Naive thymus-derived CD4-positive, alpha-beta T cell (primary cell): Measurements from ENCODE around the gene RECK. TPM values are rescaled to one million over a fixed set of nuclear protein-coding genes. Genes with fewer than 3 reads are reported as not detected.

Experiments used
- ATAC-seq: fragments of 150-1000 bp; cut with Tn5 transposase; 2 replicates; pipeline ENCODE4 v1.10.0; 2021; ENCODE audit warnings: mild to moderate bottlenecking, moderate library complexity
- CTCF ChIA-PET: fragments of 350-600 bp; sonication (Branson Sonifier 250); formaldehyde crosslinking; loops from one replicate; lab custom pipeline; 2021; ENCODE audit warnings: antibody characterized with exemption; lab: Charles Lee
- POLR2A ChIA-PET: fragments of 350-600 bp; sonication (Branson Sonifier 250); formaldehyde crosslinking; loops from one replicate; lab custom pipeline; 2021; ENCODE audit warnings: antibody characterized with exemption, inconsistent platforms; lab: Charles Lee
- DNase-seq, 9 donors: peaks; one replicate each; pipeline versions ENCODE4 v3.0.0 to v3.0.0-alpha.2; 2020 to 2022; ENCODE audit warnings: mixed read lengths in 1 of 9
- H3K27ac ChIP-seq: one replicate; pipeline ENCODE4 v1.7.0; 2013; ENCODE audit warnings: mild to moderate bottlenecking, low read depth, low read length, moderate library complexity
- H3K27me3 ChIP-seq, 2 donors: one replicate each; pipeline ENCODE4 v1.7.0; 2013; ENCODE audit warnings: low read length in 2 of 2, mild to moderate bottlenecking in 2 of 2, moderate library complexity in 2 of 2; ENCODE audit not compliant: control insufficient read depth in 2 of 2, insufficient read depth in 2 of 2
- H3K36me3 ChIP-seq, 3 experiments: 1 replicate in 2 of 3; 2 replicates in 1 of 3; pipeline ENCODE4 v1.7.0; 2013; ENCODE audit warnings: low read length in 3 of 3, mild to moderate bottlenecking in 3 of 3, moderate library complexity in 1 of 3; ENCODE audit not compliant: insufficient read depth in 3 of 3, control insufficient read depth in 2 of 3
- H3K4me1 ChIP-seq, 2 donors: one replicate each; pipeline ENCODE4 v1.7.0; 2013; ENCODE audit warnings: low read length in 2 of 2, mild to moderate bottlenecking in 2 of 2, moderate library complexity in 1 of 2; ENCODE audit not compliant: control insufficient read depth in 2 of 2, insufficient read depth in 2 of 2
- H3K4me3 ChIP-seq: 2 replicates; pipeline ENCODE4 v1.7.0; 2013; ENCODE audit warnings: mild to moderate bottlenecking, low read length
- H3K9me3 ChIP-seq, 3 experiments: 1 replicate in 2 of 3; 2 replicates in 1 of 3; pipeline ENCODE4 v1.7.0; 2013; ENCODE audit warnings: low read length in 3 of 3; ENCODE audit not compliant: control insufficient read depth in 2 of 3
- H3K27ac Mint-ChIP-seq, 9 donors: one replicate each; pipeline ENCODE4 v1.8.0; 2020 to 2022; ENCODE audit warnings: mixed read lengths in 9 of 9, mild to moderate bottlenecking in 8 of 9, moderate library complexity in 5 of 9, inconsistent platforms in 2 of 9
- H3K27me3 Mint-ChIP-seq, 5 donors: one replicate each; pipeline ENCODE4 v1.8.0; 2021 to 2022; ENCODE audit warnings: mixed read lengths in 5 of 5, mild to moderate bottlenecking in 1 of 5
- H3K36me3 Mint-ChIP-seq, 5 donors: one replicate each; pipeline ENCODE4 v1.8.0; 2020 to 2022; ENCODE audit warnings: mixed read lengths in 5 of 5, mild to moderate bottlenecking in 3 of 5, inconsistent platforms in 1 of 5
- H3K4me1 Mint-ChIP-seq, 7 donors: one replicate each; pipeline ENCODE4 v1.8.0; 2020 to 2022; ENCODE audit warnings: mixed read lengths in 7 of 7, mild to moderate bottlenecking in 3 of 7, inconsistent platforms in 1 of 7
- H3K4me3 Mint-ChIP-seq, 10 donors: one replicate each; pipeline ENCODE4 v1.8.0; 2020 to 2022; ENCODE audit warnings: mild to moderate bottlenecking in 10 of 10, mixed read lengths in 10 of 10, moderate library complexity in 6 of 10, inconsistent platforms in 2 of 10
- H3K9me3 Mint-ChIP-seq, 11 donors: one replicate each; pipeline ENCODE4 v1.8.0; 2020 to 2022; ENCODE audit warnings: mixed read lengths in 11 of 11, mild to moderate bottlenecking in 4 of 11, inconsistent platforms in 1 of 11, moderate library complexity in 1 of 11
- intact Hi-C, 2 donors: fragments of 100-400 bp; cut with micrococcal nuclease; formaldehyde crosslinking; loops; one replicate each; pipeline ENCODE4 v1.15.1; 2023
- polyA plus RNA-seq, 2 donors: library from polyadenylated mRNA; unstranded; fragments of 300-500 nt; fragmentation: Illumina TruSeq; gene quantifications; one replicate each; pipeline ENCODE4 v1.2.3, GENCODE V29; 2021
- total RNA-seq, 6 experiments: library from RNA in 5 of 6; stranded (reverse) in 5 of 6; gene quantifications; 1 replicate in 5 of 6; 2 replicates in 1 of 6; pipeline ENCODE4 v1.2.3 and lab custom pipeline; 2021 to 2026

Gene RECK
- total and polyA plus RNA-seq, 7 experiments from 2014 or later = 7.4 to 26.2 (median 13.9) TPM

GRCh38 chr9:36134761-36135505 is 98.2 kb downstream of the RECK start:
- no peaks in the 10 kb centered on the region for H3K27me3 ChIP-seq
- no peak overlapping the region for H3K27ac ChIP-seq
- H3K27me3 Mint-ChIP-seq = peaks cover 0 to 39% (median 0%) of the 10 kb centered on the region in 5 donors
- H3K27ac Mint-ChIP-seq = peak overlapping the region in 2 of 9 donors; percentile 62 to 64
- POLR2A ChIA-PET = no interaction called here
- ATAC-seq = no peak
- intact Hi-C loops = loop anchor here (5.0 to 10.0 kb wide), 4 partner anchors 33 to 1020 kb away; partner anchors contain the start of genes ATOSB (in 1 of the 2), GNE (in 1 of the 2) and RNF38 (in 1 of the 2)
- no peak overlapping the region for H3K4me3 ChIP-seq
- H3K4me1 Mint-ChIP-seq = peaks cover 28 to 37% (median 34%) of the 10 kb centered on the region in 7 donors
- peak overlapping the region in 9 of 10 donors; percentile 49 to 90 (median 78) for H3K4me3 Mint-ChIP-seq
- CTCF ChIA-PET = no interaction called here
- no peaks in the 10 kb centered on the region for H3K9me3 ChIP-seq
- peaks cover 29 to 34% of the 10 kb centered on the region in 2 donors for H3K4me1 ChIP-seq
- no peaks in the 10 kb centered on the region for H3K9me3 Mint-ChIP-seq
- H3K36me3 Mint-ChIP-seq = peaks cover 0 to 13% (median 0%) of the 10 kb centered on the region in 5 donors
- H3K36me3 ChIP-seq = no peaks in the 10 kb centered on the region
- DNase-seq = no peak

- intact Hi-C loops = loop anchor here (1.0 to 10.0 kb wide), 10 partner anchors 8 to 1021 kb away; partner anchors contain the start of genes ATOSB (in 1 of the 2), CLTA (in 1 of the 2), GNE (in 1 of the 2) and RNF38 (in 1 of the 2)
- Mint-ChIP-seq H3K27me3 (peaks cover 0 to 39% (median 0%) of the 10 kb centered on the region in 5 donors), H3K27ac (peak overlapping the region in 6 of 9 donors; percentile 46 to 74 (median 63)), H3K4me3 (peak overlapping the region; percentile 49 to 90 (median 79)), H3K9me3 (no peaks in the 10 kb centered on the region), H3K4me1 (peaks cover 37 to 46% (median 43%) of the 10 kb centered on the region in 7 donors), H3K36me3 (peaks cover 0 to 18% (median 0%) of the 10 kb centered on the region in 5 donors)
- Histone ChIP-seq H3K36me3 (no peaks in the 10 kb centered on the region), H3K4me3 (peak overlapping the region; percentile 78), H3K4me1 (peaks cover 37 to 43% of the 10 kb centered on the region in 2 donors), H3K27ac (peak overlapping the region; percentile 74), H3K27me3 (no peaks in the 10 kb centered on the region), H3K9me3 (no peaks in the 10 kb centered on the region)
- ChIA-PET CTCF (interaction anchor here (0.9 to 1.7 kb wide), 5 partner anchors 15 to 33 kb away, joined by 3 to 7 read pairs (median 4); no protein-coding TSS in a partner anchor), POLR2A (interaction anchor here (1.0 to 1.9 kb wide), 5 partner anchors 8 to 19 kb away, joined by 3 to 14 read pairs (median 5); no protein-coding TSS in a partner anchor)
- DNase-seq = no peak
- ATAC-seq = no peak
These were observed 99.1 kb downstream of the RECK start for GRCh38 chr9:36135741-36136271.

GRCh38 chr9:36136272-36136893 is 99.7 kb downstream of the RECK start, which contains the start of gene GLIPR2:
TSS of gene GLIPR2 (plus strand) at chr9:36136733. CDS start at chr9:36136779, 46 bp downstream.
- CTCF ChIA-PET = interaction anchor here (0.9 to 1.7 kb wide), 5 partner anchors 15 to 33 kb away, joined by 3 to 7 read pairs (median 4); no protein-coding TSS in a partner anchor
- Histone ChIP-seq H3K27ac (peak within 1 kb of the TSS; percentile 74), H3K27me3 (no peaks in the 10 kb centered on the region), H3K36me3 (no peaks in the 10 kb centered on the region), H3K9me3 (no peaks in the 10 kb centered on the region), H3K4me1 (peaks cover 43 to 49% of the 10 kb centered on the region in 2 donors), H3K4me3 (peak within 1 kb of the TSS; percentile 78)
- Mint-ChIP-seq H3K4me3 (peak within 1 kb of the TSS; percentile 83 to 99 (median 93)), H3K36me3 (peaks cover 0 to 21% (median 0%) of the 10 kb centered on the region in 5 donors), H3K9me3 (no peaks in the 10 kb centered on the region), H3K27ac (peak within 1 kb of the TSS; percentile 25 to 94 (median 87)), H3K4me1 (peaks cover 43 to 52% (median 49%) of the 10 kb centered on the region in 7 donors), H3K27me3 (peaks cover 0 to 39% (median 0%) of the 10 kb centered on the region in 5 donors)
- intact Hi-C loops = loop anchor here (1.0 to 10.0 kb wide), 10 partner anchors 8 to 1022 kb away; partner anchors contain the start of genes ATOSB (in 1 of the 2), CLTA (in 1 of the 2), GNE (in 1 of the 2) and RNF38 (in 1 of the 2)
- POLR2A ChIA-PET = interaction anchor here (0.8 to 1.9 kb wide), 6 partner anchors 9 to 30 kb away, joined by 3 to 14 read pairs (median 5); no protein-coding TSS in a partner anchor
- peak; percentile 60 to 88 (median 69) for DNase-seq
- ATAC-seq = peak; percentile 97

GRCh38 chr9:36136894-36137391 is 100.2 kb downstream of the RECK start:
- peaks cover 0 to 21% (median 0%) of the 10 kb centered on the region in 5 donors for H3K36me3 Mint-ChIP-seq
- POLR2A ChIA-PET = interaction anchor here (0.8 to 1.9 kb wide), 6 partner anchors 10 to 29 kb away, joined by 3 to 14 read pairs (median 5); no protein-coding TSS in a partner anchor
- H3K4me3 ChIP-seq = peak overlapping the region; percentile 78
- peaks cover 0 to 38% (median 0%) of the 10 kb centered on the region in 5 donors for H3K27me3 Mint-ChIP-seq
- ATAC-seq = peak; percentile 31
- H3K27ac Mint-ChIP-seq = peak overlapping the region; percentile 25 to 94 (median 87)
- H3K9me3 Mint-ChIP-seq = no peaks in the 10 kb centered on the region
- CTCF ChIA-PET = interaction anchor here (0.9 to 1.8 kb wide), 6 partner anchors 14 to 34 kb away, joined by 3 to 7 read pairs (median 4); no protein-coding TSS in a partner anchor
- intact Hi-C loops = loop anchor here (1.0 to 10.0 kb wide), 10 partner anchors 7 to 1022 kb away; partner anchors contain the start of genes ATOSB (in 1 of the 2), CLTA (in 1 of the 2), GNE (in 1 of the 2) and RNF38 (in 1 of the 2)
- H3K4me1 ChIP-seq = peaks cover 45 to 54% of the 10 kb centered on the region in 2 donors
- H3K4me3 Mint-ChIP-seq = peak overlapping the region; percentile 83 to 99 (median 93)
- DNase-seq = peak in 2 of 9 donors; percentile 26 to 54
- H3K9me3 ChIP-seq = no peaks in the 10 kb centered on the region
- no peaks in the 10 kb centered on the region for H3K27me3 ChIP-seq
- H3K36me3 ChIP-seq = no peaks in the 10 kb centered on the region
- peak overlapping the region; percentile 74 for H3K27ac ChIP-seq
- H3K4me1 Mint-ChIP-seq = peaks cover 48 to 57% (median 54%) of the 10 kb centered on the region in 7 donors

GRCh38 chr9:36137392-36138004 is 100.8 kb downstream of the RECK start:
- Histone ChIP-seq H3K36me3 (no peaks in the 10 kb centered on the region), H3K4me1 (peaks cover 51 to 60% of the 10 kb centered on the region in 2 donors), H3K27me3 (no peaks in the 10 kb centered on the region), H3K4me3 (peak overlapping the region; percentile 78), H3K27ac (peak overlapping the region; percentile 74), H3K9me3 (no peaks in the 10 kb centered on the region)
- Mint-ChIP-seq H3K4me3 (peak overlapping the region; percentile 83 to 99 (median 93)), H3K27ac (peak overlapping the region; percentile 25 to 94 (median 87)), H3K4me1 (peaks cover 53 to 63% (median 60%) of the 10 kb centered on the region in 7 donors), H3K36me3 (peaks cover 0 to 21% (median 0%) of the 10 kb centered on the region in 5 donors), H3K27me3 (peaks cover 0 to 35% (median 0%) of the 10 kb centered on the region in 5 donors), H3K9me3 (no peaks in the 10 kb centered on the region)
- no peak for DNase-seq
- ChIA-PET CTCF (interaction anchor here (1.4 to 1.8 kb wide), 5 partner anchors 14 to 34 kb away, joined by 4 to 7 read pairs (median 4); no protein-coding TSS in a partner anchor), POLR2A (interaction anchor here (1.8 to 1.9 kb wide), 3 partner anchors 11 to 14 kb away, joined by 5 to 14 read pairs (median 7); no protein-coding TSS in a partner anchor)
- intact Hi-C loops = loop anchor here (2.0 to 10.0 kb wide), 5 partner anchors 13 to 1023 kb away; partner anchors contain the start of genes ATOSB (in 1 of the 2), GNE (in 1 of the 2) and RNF38 (in 1 of the 2)
- no peak for ATAC-seq
